PFSK-1 (cell line): Measurements from ENCODE around the gene DHRSX.

Experiments
- POLR2AphosphoS5 ChIP-seq: IDR thresholded peaks from 2 replicates; pipeline ENCODE4 v1.6.1; 2012; ENCODE audit warnings: low read depth, mild to moderate bottlenecking, control low read depth, low read length, moderate library complexity
- REST ChIP-seq, 2 experiments: IDR thresholded peaks; 2 replicates each; pipeline versions ENCODE4 v1.6.1 to v1.8.0; 2011 to 2012; ENCODE audit warnings: low read depth in 2 of 2, low read length in 2 of 2, control low read depth in 1 of 2, inconsistent platforms in 1 of 2, mild to moderate bottlenecking in 1 of 2, moderate library complexity in 1 of 2; ENCODE audit not compliant: insufficient read depth in 1 of 2
- SIN3A ChIP-seq: IDR thresholded peaks from 2 replicates; pipeline ENCODE4 v1.6.1; 2012; ENCODE audit warnings: mild to moderate bottlenecking, low read length, moderate library complexity, borderline replicate concordance; ENCODE audit not compliant: insufficient read depth
- TAF1 ChIP-seq: IDR thresholded peaks from 2 replicates; pipeline ENCODE4 v1.6.1; 2012; ENCODE audit warnings: low read length, control low read depth, borderline replicate concordance; ENCODE audit not compliant: insufficient read depth

DNA sequence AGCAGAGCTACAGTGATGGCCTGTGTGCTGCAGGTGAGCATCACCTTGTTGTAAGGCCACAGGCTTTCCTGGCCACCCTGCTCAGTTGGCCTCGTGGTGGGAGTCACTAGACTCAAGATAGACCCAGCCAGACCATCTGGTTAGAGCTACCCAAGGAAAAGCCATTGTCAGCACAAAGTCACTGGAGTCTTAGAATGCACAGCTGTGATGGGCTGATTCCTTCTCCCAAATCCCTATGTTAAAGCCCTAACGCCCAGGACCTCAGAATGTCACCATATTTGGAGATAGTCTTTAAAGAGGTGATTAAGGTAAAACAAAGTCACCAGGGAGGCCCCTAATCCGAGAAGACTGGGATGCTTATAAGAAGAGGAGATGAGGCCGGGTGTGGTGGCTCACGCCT lies 173.4 kb downstream of the DHRSX start:
- TF ChIP-seq POLR2AphosphoS5 (no peak), SIN3A (no peak), TAF1 (no peak), REST (IDR thresholded peaks at IDR 0.05; ENCODE audit: insufficient read depth in 1 of 2, low read depth in 2 of 2, low read length in 2 of 2) (no peak)
